PC-9 (cell line): ENCODE results near the gene PAH. TPM values are rescaled to one million over a fixed set of nuclear protein-coding genes. Genes with fewer than 3 reads are reported as not detected.

Experiments used
- BruUV-seq: library from RNA; stranded (reverse); fragments of 400-500 nt; replicated peaks from 2 replicates; lab custom pipeline; 2021; lab: Mats Ljungman, UMichigan
- CTCF ChIA-PET: fragments of 300-600 bp; sonication (Branson Sonifier 250); formaldehyde crosslinking; loops from one replicate; lab custom pipeline; 2022; ENCODE audit warnings: antibody characterized with exemption; lab: Charles Lee
- POLR2A ChIA-PET: fragments of 300-600 bp; sonication (Branson Sonifier 250); formaldehyde crosslinking; loops from one replicate; lab custom pipeline; 2022; ENCODE audit warnings: antibody characterized with exemption; ENCODE audit not compliant: unreplicated experiment; lab: Charles Lee
- DNase-seq, 2 experiments: peaks; one replicate each; pipeline versions ENCODE4 v3.0.0 to v3.0.0-alpha.2; 2015 to 2022; ENCODE audit warnings: mixed read lengths in 1 of 2
- H2AFZ ChIP-seq: fragments of 200-600 bp; sonication (generic); 2 replicates; pipeline ENCODE4 v1.8.1; 2017; ENCODE audit warnings: antibody characterized with exemption
- H3F3A ChIP-seq: fragments of 200-600 bp; sonication (generic); 2 replicates; pipeline ENCODE4 v1.8.1; 2017; ENCODE audit warnings: antibody characterized with exemption, mild to moderate bottlenecking, low read depth; ENCODE audit not compliant: insufficient read depth
- H3K27ac ChIP-seq: fragments of 200-600 bp; sonication (generic); 2 replicates; pipeline ENCODE4 v1.6.1; 2016; ENCODE audit warnings: mixed run types
- H3K27me3 ChIP-seq: fragments of 200-600 bp; sonication (generic); 2 replicates; pipeline ENCODE4 v1.6.1; 2016; ENCODE audit warnings: low read depth, mixed run types; ENCODE audit not compliant: insufficient read depth
- H3K36me3 ChIP-seq: fragments of 200-600 bp; sonication (generic); 2 replicates; pipeline ENCODE4 v1.6.1; 2016; ENCODE audit warnings: low read depth, mixed run types
- H3K4me1 ChIP-seq: fragments of 200-600 bp; sonication (generic); replicated peaks from 2 replicates; pipeline ENCODE4 v1.6.1; 2016; ENCODE audit warnings: mixed run types; ENCODE audit not compliant: insufficient read depth
- H3K4me2 ChIP-seq: fragments of 200-600 bp; sonication (generic); 2 replicates; pipeline ENCODE4 v1.6.1; 2017; ENCODE audit warnings: mixed run types
- H3K4me3 ChIP-seq: fragments of 200-600 bp; sonication (generic); 2 replicates; pipeline ENCODE4 v1.6.1; 2016; ENCODE audit warnings: mixed run types
- H3K79me2 ChIP-seq: fragments of 200-600 bp; sonication (generic); 2 replicates; pipeline ENCODE4 v1.6.1; 2017; ENCODE audit warnings: low read depth, mixed run types
- H3K9me2 ChIP-seq: fragments of 200-600 bp; sonication (generic); 2 replicates; pipeline ENCODE4 v1.8.1; 2017; ENCODE audit warnings: mild to moderate bottlenecking; ENCODE audit not compliant: insufficient read depth
- H3K9me3 ChIP-seq: fragments of 200-600 bp; sonication (generic); 2 replicates; pipeline ENCODE4 v1.8.1; 2016; ENCODE audit warnings: low read depth; ENCODE audit not compliant: insufficient read depth
- H4K20me1 ChIP-seq: fragments of 200-600 bp; sonication (generic); 2 replicates; pipeline ENCODE4 v1.8.1; 2017; ENCODE audit not compliant: insufficient read depth
- CTCF ChIP-seq: fragments of 200-600 bp; sonication (generic); conservative IDR thresholded peaks from 2 replicates; pipeline ENCODE4 v1.6.1; 2017; ENCODE audit warnings: mixed run types, antibody characterized with exemption, mild to moderate bottlenecking, moderate library complexity
- EZH2 ChIP-seq: fragments of 200-600 bp; sonication (generic); IDR thresholded peaks from 2 replicates; pipeline ENCODE4 v1.8.0; 2017; ENCODE audit warnings: antibody characterized with exemption, low read depth
- intact Hi-C: fragments of 100-400 bp; cut with micrococcal nuclease; formaldehyde crosslinking; loops from one replicate; pipeline ENCODE4 v1.10.0; 2022; ENCODE audit not compliant: unreplicated experiment
- total RNA-seq: library from RNA; stranded (reverse); gene quantifications from 2 replicates; pipeline ENCODE4 v1.2.3, GENCODE V29; 2021

Gene PAH
- total RNA-seq, 1 experiment from 2014 or later = not detected

DNA sequence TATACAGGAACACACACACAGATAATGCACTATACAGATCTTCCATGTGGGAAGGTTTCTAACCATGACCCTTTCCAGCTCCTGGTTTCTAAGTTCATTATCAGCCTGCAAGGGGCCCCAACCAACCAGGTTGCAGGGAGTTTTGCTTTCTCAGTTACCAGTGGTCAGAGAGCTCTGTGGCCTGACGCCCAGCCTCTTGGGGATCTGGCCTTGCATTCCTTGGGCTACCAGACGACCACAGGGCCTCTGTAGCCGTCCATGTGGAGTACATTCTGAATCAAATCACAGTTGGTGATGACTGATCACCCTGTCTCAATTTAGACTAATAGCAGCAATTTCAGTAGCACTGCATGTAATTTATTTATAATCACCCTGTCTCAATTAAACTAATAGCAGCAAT lies 47.5 kb downstream of the PAH start:
- intact Hi-C loops = no loop called here
- no peak overlapping the region for H2AFZ ChIP-seq
- no peaks in the 10 kb centered on the region for H3K79me2 ChIP-seq
- no peaks in the 10 kb centered on the region for H3K9me2 ChIP-seq
- H3K4me2 ChIP-seq = no peak overlapping the region
- DNase-seq = no peak
- CTCF ChIA-PET = no interaction called here
- H3K27ac ChIP-seq = no peak overlapping the region
- H3F3A ChIP-seq = no peaks in the 10 kb centered on the region
- no peaks in the 10 kb centered on the region for H3K9me3 ChIP-seq
- POLR2A ChIA-PET = no interaction called here
- H3K4me1 ChIP-seq = no peaks in the 10 kb centered on the region
- no peaks in the 10 kb centered on the region for H3K36me3 ChIP-seq
- no TSS peak for BruUV-seq
- TF ChIP-seq CTCF (no peak), EZH2 (no peak)
- H3K27me3 ChIP-seq = no peaks in the 10 kb centered on the region; the same call in 1 of the 2 replicates
- H3K4me3 ChIP-seq = no peak overlapping the region
- H4K20me1 ChIP-seq = no peaks in the 10 kb centered on the region

- no peaks in the 10 kb centered on the region for H3K4me1 ChIP-seq
- POLR2A ChIA-PET = no interaction called here
- TF ChIP-seq EZH2 = no peak
- no peak for TF ChIP-seq CTCF
- intact Hi-C loops = no loop called here
- H3K4me3 ChIP-seq = no peak overlapping the region
- H3K9me3 ChIP-seq = no peaks in the 10 kb centered on the region
- no TSS peak for BruUV-seq
- H3K36me3 ChIP-seq = no peaks in the 10 kb centered on the region
- no peaks in the 10 kb centered on the region for H4K20me1 ChIP-seq
- H2AFZ ChIP-seq = no peak overlapping the region
- no peaks in the 10 kb centered on the region for H3K79me2 ChIP-seq
- no peak for DNase-seq
- H3K4me2 ChIP-seq = no peak overlapping the region
- no peaks in the 10 kb centered on the region for H3K9me2 ChIP-seq
- peaks cover 9% of the 10 kb centered on the region; the same call in 1 of the 2 replicates for H3K27me3 ChIP-seq
- H3F3A ChIP-seq = no peaks in the 10 kb centered on the region
- no peak overlapping the region for H3K27ac ChIP-seq
- CTCF ChIA-PET = no interaction called here
Observed at GRCh38 chr12:102865821-102866615, 51.0 kb downstream of the PAH start.

- Histone ChIP-seq H3K36me3 (no peaks in the 10 kb centered on the region), H2AFZ (no peak overlapping the region), H4K20me1 (no peaks in the 10 kb centered on the region), H3K79me2 (no peaks in the 10 kb centered on the region), H3K4me3 (no peak overlapping the region), H3K9me2 (no peaks in the 10 kb centered on the region), H3K9me3 (no peaks in the 10 kb centered on the region), H3K27me3 (peaks cover 9% of the 10 kb centered on the region; the same call in 1 of the 2 replicates), H3K27ac (no peak overlapping the region), H3F3A (no peaks in the 10 kb centered on the region), H3K4me1 (no peaks in the 10 kb centered on the region), H3K4me2 (no peak overlapping the region)
- ChIA-PET CTCF (interaction anchor here (0.6 kb wide), 1 partner anchor 378 kb away, joined by 4 read pairs; no protein-coding TSS in a partner anchor), POLR2A (no interaction called here)
- no TSS peak for BruUV-seq
- intact Hi-C loops = no loop called here
- TF ChIP-seq CTCF (no peak), EZH2 (no peak)
- DNase-seq = no peak
Observed at GRCh38 chr12:102862486-102862885, 54.6 kb downstream of the PAH start.
